Measurements from ENCODE around the gene ENO1. TPM values are rescaled to one million over a fixed set of nuclear protein-coding genes. Genes with fewer than 3 reads are reported as not detected.

ENO1 gene
- total and polyA plus RNA-seq, 9 of the 15 experiments (the other 6 are each of a cell fraction or from before 2014, with no cell fraction given) = 2,249 to 7,472 (median 2,868) TPM

- TF ChIP-seq, protein P1, sequence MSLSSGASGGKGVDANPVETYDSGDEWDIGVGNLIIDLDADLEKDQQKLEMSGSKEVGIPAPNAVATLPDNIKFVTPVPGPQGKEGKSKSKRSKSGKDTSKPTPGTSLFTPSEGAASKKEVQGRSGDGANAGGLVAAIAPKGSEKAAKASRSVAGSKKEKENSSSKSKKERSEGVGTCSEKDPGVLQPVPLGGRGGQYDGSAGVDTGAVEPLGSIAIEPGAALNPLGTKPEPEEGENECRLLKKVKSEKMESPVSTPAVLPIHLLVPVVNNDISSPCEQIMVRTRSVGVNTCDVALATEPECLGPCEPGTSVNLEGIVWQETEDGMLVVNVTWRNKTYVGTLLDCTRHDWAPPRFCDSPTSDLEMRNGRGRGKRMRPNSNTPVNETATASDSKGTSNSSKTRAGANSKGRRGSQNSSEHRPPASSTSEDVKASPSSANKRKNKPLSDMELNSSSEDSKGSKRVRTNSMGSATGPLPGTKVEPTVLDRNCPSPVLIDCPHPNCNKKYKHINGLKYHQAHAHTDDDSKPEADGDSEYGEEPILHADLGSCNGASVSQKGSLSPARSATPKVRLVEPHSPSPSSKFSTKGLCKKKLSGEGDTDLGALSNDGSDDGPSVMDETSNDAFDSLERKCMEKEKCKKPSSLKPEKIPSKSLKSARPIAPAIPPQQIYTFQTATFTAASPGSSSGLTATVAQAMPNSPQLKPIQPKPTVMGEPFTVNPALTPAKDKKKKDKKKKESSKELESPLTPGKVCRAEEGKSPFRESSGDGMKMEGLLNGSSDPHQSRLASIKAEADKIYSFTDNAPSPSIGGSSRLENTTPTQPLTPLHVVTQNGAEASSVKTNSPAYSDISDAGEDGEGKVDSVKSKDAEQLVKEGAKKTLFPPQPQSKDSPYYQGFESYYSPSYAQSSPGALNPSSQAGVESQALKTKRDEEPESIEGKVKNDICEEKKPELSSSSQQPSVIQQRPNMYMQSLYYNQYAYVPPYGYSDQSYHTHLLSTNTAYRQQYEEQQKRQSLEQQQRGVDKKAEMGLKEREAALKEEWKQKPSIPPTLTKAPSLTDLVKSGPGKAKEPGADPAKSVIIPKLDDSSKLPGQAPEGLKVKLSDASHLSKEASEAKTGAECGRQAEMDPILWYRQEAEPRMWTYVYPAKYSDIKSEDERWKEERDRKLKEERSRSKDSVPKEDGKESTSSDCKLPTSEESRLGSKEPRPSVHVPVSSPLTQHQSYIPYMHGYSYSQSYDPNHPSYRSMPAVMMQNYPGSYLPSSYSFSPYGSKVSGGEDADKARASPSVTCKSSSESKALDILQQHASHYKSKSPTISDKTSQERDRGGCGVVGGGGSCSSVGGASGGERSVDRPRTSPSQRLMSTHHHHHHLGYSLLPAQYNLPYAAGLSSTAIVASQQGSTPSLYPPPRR (CRISPR knock-in tag; IDR thresholded peaks at IDR 0.05; ENCODE audit: borderline replicate concordance) = peak; percentile 98
- peak in 1 of 2 experiments; percentile 79; a peak in 2 of 4 replicates for TF ChIP-seq ZNF639 (CRISPR knock-in tag; conservative IDR thresholded peaks at IDR 0.05 in 1 of 2, IDR thresholded peaks at IDR 0.05 in 1 of 2)
- TF ChIP-seq ZNF583 (CRISPR knock-in tag; IDR thresholded peaks at IDR 0.05) = peak; percentile 72; the same call in 1 of the 2 replicates
- no peak; a peak in 1 of 4 replicates for TF ChIP-seq ETV6 (IDR thresholded peaks at IDR 0.05; ENCODE audit: borderline replicate concordance in 1 of 2, low read depth in 2 of 2, low read length in 1 of 2)
- peak; percentile 99 for TF ChIP-seq ETV6 (CRISPR knock-in tag; IDR thresholded peaks at IDR 0.05; ENCODE audit: borderline replicate concordance)
- TF ChIP-seq, protein P2, sequence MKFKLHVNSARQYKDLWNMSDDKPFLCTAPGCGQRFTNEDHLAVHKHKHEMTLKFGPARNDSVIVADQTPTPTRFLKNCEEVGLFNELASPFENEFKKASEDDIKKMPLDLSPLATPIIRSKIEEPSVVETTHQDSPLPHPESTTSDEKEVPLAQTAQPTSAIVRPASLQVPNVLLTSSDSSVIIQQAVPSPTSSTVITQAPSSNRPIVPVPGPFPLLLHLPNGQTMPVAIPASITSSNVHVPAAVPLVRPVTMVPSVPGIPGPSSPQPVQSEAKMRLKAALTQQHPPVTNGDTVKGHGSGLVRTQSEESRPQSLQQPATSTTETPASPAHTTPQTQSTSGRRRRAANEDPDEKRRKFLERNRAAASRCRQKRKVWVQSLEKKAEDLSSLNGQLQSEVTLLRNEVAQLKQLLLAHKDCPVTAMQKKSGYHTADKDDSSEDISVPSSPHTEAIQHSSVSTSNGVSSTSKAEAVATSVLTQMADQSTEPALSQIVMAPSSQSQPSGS (CRISPR knock-in tag; IDR thresholded peaks at IDR 0.05) = peak; percentile 84
- TF ChIP-seq ATF7 (IDR thresholded peaks at IDR 0.05) = peak; percentile 80
- TF ChIP-seq CHCHD3 (CRISPR knock-in tag; IDR thresholded peaks at IDR 0.05) = 0 out of 2 replicates have a peak, but pooled peaks have one; percentile 35
- TF ChIP-seq JUND (IDR thresholded peaks at IDR 0.05; ENCODE audit: borderline replicate concordance, low read depth, low read length) = peak; percentile 10
- TF ChIP-seq JUND (tag; IDR thresholded peaks at IDR 0.05; ENCODE audit: borderline replicate concordance, low read depth, low read length) = 0 out of 3 replicates have a peak, but pooled peaks have one; percentile 8
- TF ChIP-seq TAF15 (IDR thresholded peaks at IDR 0.05; ENCODE audit: low read depth, low read length) = no peak
- peak; percentile 62; the same call in 1 of the 2 replicates for TF ChIP-seq ZBTB26 (CRISPR knock-in tag; IDR thresholded peaks at IDR 0.05)
- TF ChIP-seq, protein P3, sequence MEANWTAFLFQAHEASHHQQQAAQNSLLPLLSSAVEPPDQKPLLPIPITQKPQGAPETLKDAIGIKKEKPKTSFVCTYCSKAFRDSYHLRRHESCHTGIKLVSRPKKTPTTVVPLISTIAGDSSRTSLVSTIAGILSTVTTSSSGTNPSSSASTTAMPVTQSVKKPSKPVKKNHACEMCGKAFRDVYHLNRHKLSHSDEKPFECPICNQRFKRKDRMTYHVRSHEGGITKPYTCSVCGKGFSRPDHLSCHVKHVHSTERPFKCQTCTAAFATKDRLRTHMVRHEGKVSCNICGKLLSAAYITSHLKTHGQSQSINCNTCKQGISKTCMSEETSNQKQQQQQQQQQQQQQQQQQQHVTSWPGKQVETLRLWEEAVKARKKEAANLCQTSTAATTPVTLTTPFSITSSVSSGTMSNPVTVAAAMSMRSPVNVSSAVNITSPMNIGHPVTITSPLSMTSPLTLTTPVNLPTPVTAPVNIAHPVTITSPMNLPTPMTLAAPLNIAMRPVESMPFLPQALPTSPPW (CRISPR knock-in tag; IDR thresholded peaks at IDR 0.05) = peak; percentile 95
- TF ChIP-seq ZNF24 (IDR thresholded peaks at IDR 0.05) = peak; percentile 58; the same call in 1 of the 2 replicates
- peak; percentile 90 for TF ChIP-seq ELF4 (CRISPR knock-in tag; IDR thresholded peaks at IDR 0.05)
These were observed 395 bp upstream of the ENO1 start (continued) for GRCh38 chr1:8878698-8879463.
